Inferior parietal cortex (tissue), 1 donor: Measurements from ENCODE around the gene ARHGAP31.

ENCODE experiments used
- DNase-seq: peaks from one replicate; pipeline ENCODE4 v3.0.0-alpha.2; 2016; ENCODE audit errors: extremely low spot score

Gene ARHGAP31

GRCh38 chr3:119395923-119396358 lies 101.8 kb downstream of the ARHGAP31 start:
- no peak for DNase-seq

- DNase-seq, result no peak
Observed at GRCh38 chr3:119396870-119397269, 102.7 kb downstream of the ARHGAP31 start.

GRCh38 chr3:119400466-119400865 lies 106.3 kb downstream of the ARHGAP31 start:
- DNase-seq, result no peak

GRCh38 chr3:119401069-119401468 lies 106.9 kb downstream of the ARHGAP31 start:
- DNase-seq, result no peak

- no peak for DNase-seq
Observed at GRCh38 chr3:119401503-119402440, 107.6 kb downstream of the ARHGAP31 start.

DNA sequence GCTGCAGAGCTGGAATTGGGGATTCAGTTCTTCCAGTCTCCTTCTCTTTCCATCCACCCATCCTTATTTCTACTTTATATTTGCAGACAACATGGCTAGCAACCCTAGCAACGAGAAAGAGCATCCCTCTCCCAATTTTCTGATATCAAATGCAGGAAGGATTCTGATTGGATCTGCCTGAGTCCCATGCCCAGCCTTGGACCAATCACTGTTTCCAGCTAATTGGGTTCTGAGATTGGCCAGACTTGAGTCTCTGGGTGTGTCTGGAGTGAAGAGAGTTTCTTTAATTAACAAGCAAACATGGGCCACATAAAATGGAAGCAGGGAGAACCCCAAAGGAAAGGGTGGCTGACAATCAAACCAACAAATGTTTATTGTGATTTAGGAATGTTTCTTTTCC lies 108.6 kb downstream of the ARHGAP31 start:
- no peak for DNase-seq

DNA sequence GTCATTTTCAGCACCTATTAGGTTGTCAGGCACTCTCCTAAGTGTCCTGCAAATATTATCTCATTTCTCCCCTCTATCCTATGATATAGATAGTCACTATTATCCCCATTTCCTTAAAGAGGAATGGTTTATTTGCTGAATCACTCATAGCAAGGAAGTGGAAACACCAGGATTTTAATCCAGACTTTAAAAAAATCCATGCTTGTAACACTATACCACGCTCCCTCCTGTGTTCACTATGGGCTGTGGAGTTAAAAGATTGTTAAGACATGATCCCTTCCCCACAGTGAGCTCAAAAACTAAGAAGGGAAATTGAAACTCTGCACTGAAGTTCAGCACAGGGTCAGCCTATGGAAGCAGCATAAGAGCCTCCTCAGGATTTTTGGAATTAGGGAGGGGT lies 109.0 kb downstream of the ARHGAP31 start:
- no peak for DNase-seq

GRCh38 chr3:119405315-119405714 lies 111.1 kb downstream of the ARHGAP31 start:
- DNase-seq, result no peak

GRCh38 chr3:119408243-119408950 lies 114.2 kb downstream of the ARHGAP31 start:
- no peak for DNase-seq

DNA sequence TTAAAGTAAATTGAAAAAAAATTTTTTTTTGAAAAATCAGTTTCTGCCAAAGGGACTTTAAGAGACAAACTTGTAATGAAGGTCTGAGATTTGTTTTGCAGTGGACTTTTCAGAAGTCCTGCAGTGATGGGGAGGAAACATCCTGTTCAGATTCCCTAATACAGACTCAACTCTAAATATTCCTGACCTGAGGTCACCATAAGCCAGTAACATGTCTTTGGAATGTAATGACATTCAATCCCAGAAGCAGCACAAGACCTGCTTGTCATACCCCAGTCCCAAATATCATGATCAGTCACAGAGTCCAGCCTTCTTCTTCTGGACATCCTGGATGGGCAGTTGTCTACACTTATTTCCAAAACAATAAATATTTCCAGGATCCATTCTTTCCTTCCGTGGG lies 115.7 kb downstream of the ARHGAP31 start:
- no peak for DNase-seq

- DNase-seq, result no peak
Observed at GRCh38 chr3:119413603-119414280, 119.6 kb downstream of the ARHGAP31 start.

DNA sequence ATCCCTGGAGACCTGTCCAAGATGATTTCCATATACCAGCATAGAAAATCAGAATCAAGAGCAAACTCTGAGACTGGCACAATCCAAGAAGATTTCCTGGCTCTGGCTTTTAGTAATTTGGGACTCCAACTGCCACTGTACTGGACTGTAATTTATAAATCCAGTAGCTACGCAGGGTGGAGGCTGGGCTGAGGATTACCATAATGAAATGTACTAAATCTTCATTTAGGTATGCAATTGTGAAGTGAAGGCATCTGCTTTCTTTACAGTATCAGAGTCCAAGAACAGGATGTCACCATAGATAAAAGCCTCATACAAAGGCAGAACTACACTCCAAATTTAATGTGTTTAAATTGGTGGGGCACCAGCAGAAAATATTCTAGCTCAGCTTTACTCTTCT lies 122.7 kb downstream of the ARHGAP31 start:
- no peak for DNase-seq

DNA sequence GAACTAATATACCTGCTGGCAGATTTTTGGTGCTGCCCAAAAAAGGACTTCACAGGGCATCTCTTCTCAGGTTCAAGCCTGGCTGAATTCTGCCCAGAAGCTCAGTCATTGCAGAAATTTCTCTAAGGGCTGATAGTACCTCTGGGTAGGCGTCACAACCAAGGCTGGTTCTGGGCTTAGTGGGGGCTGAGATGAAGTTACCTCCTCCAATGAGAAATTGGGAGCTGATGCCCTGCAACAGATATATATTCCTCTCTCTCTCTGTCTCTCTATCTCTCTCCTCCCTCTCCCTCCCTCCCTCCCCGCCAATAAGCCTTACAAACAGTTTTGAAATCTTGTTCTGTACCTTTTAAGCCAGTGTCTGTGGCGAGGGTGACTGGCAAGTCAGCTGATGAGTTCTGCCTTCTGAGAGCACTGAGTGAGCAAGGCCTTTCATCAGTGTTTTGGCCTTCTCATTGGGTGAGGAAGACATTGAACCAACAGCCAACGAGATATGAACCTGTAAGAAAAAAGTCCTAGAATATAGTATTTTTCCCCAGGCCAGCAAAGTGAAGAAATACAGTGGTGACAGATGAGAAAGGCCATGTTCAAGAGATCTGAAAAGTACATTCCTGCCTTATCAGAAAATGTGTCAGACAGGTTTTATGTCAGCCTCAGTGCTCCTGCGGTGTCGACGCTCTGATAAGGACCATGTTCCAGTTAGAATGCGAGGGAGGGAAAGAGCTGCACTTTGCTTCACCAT lies 123.8 kb downstream of the ARHGAP31 start:
- DNase-seq, result no peak

DNA sequence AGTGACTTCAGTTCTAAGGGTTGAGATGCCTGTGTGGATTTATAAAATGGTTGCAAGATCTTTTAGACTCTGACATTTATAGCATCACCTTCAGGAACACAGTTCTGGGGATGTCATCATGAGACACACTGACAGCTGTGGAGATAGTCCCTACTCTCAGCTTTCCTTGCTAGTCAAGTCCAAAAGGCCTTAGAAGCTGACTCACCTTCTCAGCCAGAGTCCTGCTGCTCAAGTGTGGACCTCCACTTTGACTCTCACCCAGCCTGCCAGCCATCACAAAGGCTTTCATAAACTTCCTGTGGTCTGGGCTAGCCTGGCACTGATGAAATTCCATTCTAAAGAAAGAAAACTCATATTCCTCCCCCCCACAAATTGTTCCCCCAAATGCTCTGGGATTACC lies 124.5 kb downstream of the ARHGAP31 start:
- no peak for DNase-seq

DNA sequence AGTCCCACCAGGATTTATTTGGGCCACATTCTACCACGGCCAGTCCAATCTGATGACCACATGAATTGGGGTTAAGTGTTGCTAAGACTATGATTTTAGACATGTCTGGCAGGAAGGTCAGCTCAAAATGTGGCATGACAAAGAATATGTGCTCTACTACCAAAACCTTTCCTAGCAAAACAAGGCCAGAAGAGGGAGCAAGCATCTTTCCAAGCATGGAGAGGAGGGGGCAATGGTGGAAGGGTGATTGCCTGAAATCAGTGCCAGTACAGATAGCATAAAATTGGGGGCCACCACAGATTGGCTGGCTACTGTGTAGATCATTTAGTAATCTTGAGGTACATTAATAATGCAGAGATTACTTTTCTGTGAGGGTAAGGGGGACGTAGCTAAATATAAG lies 126.0 kb downstream of the ARHGAP31 start:
- no peak for DNase-seq

DNA sequence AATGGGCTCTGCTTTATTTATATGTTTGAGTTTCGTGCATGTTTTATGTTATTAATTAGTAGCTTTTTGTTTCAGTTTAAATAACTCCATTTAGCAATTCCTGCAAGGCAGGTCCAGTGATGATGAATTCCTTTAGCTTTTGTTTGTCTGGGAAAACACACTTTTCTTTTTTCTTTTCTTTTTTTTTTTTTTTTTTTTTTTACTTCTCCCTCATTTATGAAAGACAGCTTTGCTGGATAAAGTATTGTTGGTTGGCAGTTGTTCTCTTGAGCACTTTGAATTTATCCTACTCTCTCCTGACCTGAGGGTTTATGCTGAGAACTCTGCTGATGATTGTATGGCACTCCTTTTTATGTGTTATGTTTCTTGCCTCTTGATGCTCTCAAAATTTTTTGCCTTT lies 133.5 kb downstream of the ARHGAP31 start:
- DNase-seq, result no peak

GRCh38 chr3:119428538-119428937 lies 134.4 kb downstream of the ARHGAP31 start:
- DNase-seq, result no peak

DNA sequence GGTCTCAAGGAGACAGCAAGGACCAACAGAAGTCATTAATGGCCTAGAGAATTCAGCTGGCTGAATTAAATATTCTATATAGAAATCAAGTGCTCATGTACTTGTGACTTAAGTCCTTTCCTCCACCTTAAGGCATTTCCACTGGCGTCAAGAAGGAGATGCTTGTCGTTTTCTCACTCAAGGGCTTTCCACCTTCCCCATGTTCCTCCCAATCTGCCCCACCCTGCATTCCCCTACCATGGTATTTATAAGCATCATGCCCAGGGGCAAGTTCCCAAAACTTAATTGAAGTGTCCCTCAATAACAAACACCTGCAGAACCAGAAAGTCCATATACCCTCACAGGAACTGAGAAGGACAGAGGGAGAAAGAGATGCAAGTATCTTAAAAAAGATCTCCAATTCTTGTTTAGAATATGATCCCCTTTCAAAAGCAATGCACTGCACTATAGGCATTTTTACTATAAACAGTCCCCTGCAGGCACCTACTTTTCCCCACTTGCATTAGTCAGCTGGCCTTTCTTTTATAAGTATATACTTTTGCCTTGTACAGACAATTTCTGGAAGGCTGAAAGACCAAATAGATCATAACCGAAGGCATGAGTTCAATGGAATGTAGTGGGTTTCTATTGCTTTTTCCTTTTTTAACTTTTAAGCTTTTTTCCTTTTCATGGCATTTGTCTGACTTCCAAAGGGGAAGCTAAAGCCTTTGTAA lies 139.6 kb downstream of the ARHGAP31 start:
- DNase-seq, result no peak

- no peak for DNase-seq
Observed at GRCh38 chr3:119434703-119435102, 140.5 kb downstream of the ARHGAP31 start.

DNA sequence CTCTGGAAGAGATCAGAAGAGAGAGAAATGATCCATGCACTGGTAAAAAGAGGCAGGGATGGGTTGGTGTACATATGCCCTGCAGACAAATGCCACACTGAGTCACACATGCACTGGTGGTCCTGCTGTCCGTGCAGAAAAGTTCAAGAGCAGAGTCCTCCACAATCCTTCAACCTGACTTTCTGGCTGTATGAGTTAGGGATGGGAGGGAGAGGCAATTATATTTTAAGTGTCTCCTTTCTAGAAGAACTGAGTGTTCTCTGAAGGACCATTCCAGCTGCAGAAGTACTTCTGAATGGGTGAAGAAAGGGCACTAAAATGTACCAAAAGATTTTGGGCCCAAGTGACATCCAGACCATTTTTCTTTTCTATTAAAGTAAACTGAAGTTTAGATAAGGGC lies 142.8 kb downstream of the ARHGAP31 start:
- no peak for DNase-seq

- DNase-seq, result no peak
Observed at GRCh38 chr3:119437691-119438258, 143.6 kb downstream of the ARHGAP31 start.
